ENCODE measurements around the gene CNTNAP2. TPM values are rescaled to one million over a fixed set of nuclear protein-coding genes. Genes with fewer than 3 reads are reported as not detected.
"Not testable (repeated sequence)": the region's sequence is repeated elsewhere in the genome, so short reads cannot be mapped to it uniquely, and the experiment has no call there.

Gene CNTNAP2
- total and polyA plus RNA-seq, 9 of the 15 experiments (the other 6 are each of a cell fraction or from before 2014, with no cell fraction given): 0.04 to 0.62 (median 0.09) TPM; not detected in 4

DNA sequence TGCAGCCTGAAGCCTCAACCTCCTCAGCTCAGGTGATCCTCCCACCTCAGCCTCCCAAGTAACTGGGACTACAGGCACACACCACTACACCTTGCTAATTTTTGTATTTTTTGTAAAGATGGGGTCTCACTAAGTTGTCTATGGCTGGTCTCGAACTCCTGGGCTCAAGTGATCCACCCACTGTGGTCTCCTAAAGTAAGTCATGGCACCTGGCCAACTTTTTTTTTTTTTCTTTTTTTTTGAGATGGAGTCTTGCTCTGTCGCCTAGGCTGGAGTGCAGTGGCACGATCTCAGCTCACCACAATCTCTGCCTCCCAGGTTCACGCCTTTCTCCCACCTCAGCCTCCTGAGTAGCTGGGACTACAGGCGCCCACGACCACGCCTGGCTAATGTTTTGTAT is 2182.2 kb downstream of the CNTNAP2 start:
- H4K20me1 ChIP-seq (replicated peaks; ENCODE audit: control insufficient read depth, insufficient read depth, low read length); H3K79me2 ChIP-seq (ENCODE audit: control insufficient read depth, insufficient read depth, low read length); DNase-seq (ENCODE audit: extremely low read depth in 1 of 4, low spot score in 3 of 4); H3K4me1 ChIP-seq (replicated peaks in 1 of 2; ENCODE audit: control insufficient read depth in 2 of 2, insufficient read depth in 2 of 2, low read length in 2 of 2); H3K4me2 ChIP-seq (ENCODE audit: insufficient read depth, low read length); BruUV-seq (replicated peaks); H3K27ac ChIP-seq (ENCODE audit: extremely low read depth, low read depth, low read length); POLR2A ChIA-PET; H2AFZ ChIP-seq (ENCODE audit: low read depth, low read length); H3K9me1 ChIP-seq (ENCODE audit: control insufficient read depth, insufficient read depth, low read length); H3K27me3 ChIP-seq (ENCODE audit: control insufficient read depth in 2 of 2, insufficient read depth in 2 of 2, low read length in 2 of 2); H3K36me3 ChIP-seq (ENCODE audit: control insufficient read depth, insufficient read depth, low read length); H3K4me3 ChIP-seq; FAIRE-seq; in situ Hi-C loops (cut with MboI); intact Hi-C loops (cut with micrococcal nuclease); CTCF ChIA-PET (ENCODE audit: low intra/inter-chr PET ratio); H3K9me3 ChIP-seq (replicated peaks; ENCODE audit: control insufficient read depth, insufficient read depth, low read depth, low read length); ATAC-seq; H3K9ac ChIP-seq (ENCODE audit: insufficient read depth in 1 of 2, low read depth in 2 of 2, low read length in 2 of 2): not testable (repeated sequence)
- 4% methylated on average over 7 of the region's 7 CpGs for WGBS (ENCODE audit: insufficient coverage, low coverage, missing lambda C conversion rate)
- peak; percentile 91 for TF ChIP-seq NFIC (IDR thresholded peaks at IDR 0.05)

GRCh38 chr7:148299350-148300276 is 2183.0 kb downstream of the CNTNAP2 start:
- TF ChIP-seq PCBP2 (IDR thresholded peaks at IDR 0.05; ENCODE audit: low read depth, low read length, poor library complexity, severe bottlenecking) (no peak), ETV6 (IDR thresholded peaks at IDR 0.05; ENCODE audit: borderline replicate concordance in 1 of 2, low read depth in 2 of 2, low read length in 1 of 2) (no peak), ETV6 (CRISPR knock-in tag; IDR thresholded peaks at IDR 0.05; ENCODE audit: borderline replicate concordance) (no peak), CHD1 (IDR thresholded peaks at IDR 0.05; ENCODE audit: low read length) (no peak), HEY1 (CRISPR knock-in tag; IDR thresholded peaks at IDR 0.05; ENCODE audit: borderline replicate concordance) (no peak)
- H3K9me3 ChIP-seq (replicated peaks; ENCODE audit: control insufficient read depth, insufficient read depth, low read depth, low read length): no peaks in the 10 kb centered on the region
- H3K36me3 ChIP-seq (ENCODE audit: control insufficient read depth, insufficient read depth, low read length): no peaks in the 10 kb centered on the region
- POLR2A ChIA-PET: interaction anchor here (0.6 kb wide), 1 partner anchor 15 kb away, joined by 3 read pairs; no protein-coding TSS in a partner anchor
- WGBS (ENCODE audit: insufficient coverage, low coverage, missing lambda C conversion rate): 2% methylated on average over 10 of the region's 10 CpGs
- no peak overlapping the region for H3K4me3 ChIP-seq
- no peaks in the 10 kb centered on the region for H3K27me3 ChIP-seq (ENCODE audit: control insufficient read depth in 2 of 2, insufficient read depth in 2 of 2, low read length in 2 of 2)
- no peak overlapping the region for H3K4me2 ChIP-seq (ENCODE audit: insufficient read depth, low read length)
- BruUV-seq (replicated peaks): no TSS peak
- H4K20me1 ChIP-seq (replicated peaks; ENCODE audit: control insufficient read depth, insufficient read depth, low read length): no peaks in the 10 kb centered on the region
- CTCF ChIA-PET (ENCODE audit: low intra/inter-chr PET ratio): no interaction called here
- FAIRE-seq (no peak), ATAC-seq (peak; percentile 58), DNase-seq (ENCODE audit: extremely low read depth in 1 of 4, low spot score in 3 of 4) (no peak)
- H3K27ac ChIP-seq (ENCODE audit: extremely low read depth, low read depth, low read length): no peak overlapping the region
- no peak overlapping the region for H2AFZ ChIP-seq (ENCODE audit: low read depth, low read length)
- no peaks in the 10 kb centered on the region for H3K9me1 ChIP-seq (ENCODE audit: control insufficient read depth, insufficient read depth, low read length)
- H3K4me1 ChIP-seq (replicated peaks in 1 of 2; ENCODE audit: control insufficient read depth in 2 of 2, insufficient read depth in 2 of 2, low read length in 2 of 2): no peaks in the 10 kb centered on the region; a peak in 1 of 5 replicates
- no peaks in the 10 kb centered on the region for H3K79me2 ChIP-seq (ENCODE audit: control insufficient read depth, insufficient read depth, low read length)
- intact Hi-C loops (cut with micrococcal nuclease): no loop called here
- in situ Hi-C loops (cut with MboI): no loop called here
- H3K9ac ChIP-seq (ENCODE audit: insufficient read depth in 1 of 2, low read depth in 2 of 2, low read length in 2 of 2): no peak overlapping the region

- CTCF ChIA-PET (ENCODE audit: low intra/inter-chr PET ratio); H2AFZ ChIP-seq (ENCODE audit: low read depth, low read length); intact Hi-C loops (cut with micrococcal nuclease); BruUV-seq (replicated peaks); in situ Hi-C loops (cut with MboI); H3K27ac ChIP-seq (ENCODE audit: extremely low read depth, low read depth, low read length); H3K4me1 ChIP-seq (replicated peaks in 1 of 2; ENCODE audit: control insufficient read depth in 2 of 2, insufficient read depth in 2 of 2, low read length in 2 of 2); H3K4me2 ChIP-seq (ENCODE audit: insufficient read depth, low read length); H3K4me3 ChIP-seq; H3K79me2 ChIP-seq (ENCODE audit: control insufficient read depth, insufficient read depth, low read length); H3K9me3 ChIP-seq (replicated peaks; ENCODE audit: control insufficient read depth, insufficient read depth, low read depth, low read length); DNase-seq (ENCODE audit: extremely low read depth in 1 of 4, low spot score in 3 of 4); H3K36me3 ChIP-seq (ENCODE audit: control insufficient read depth, insufficient read depth, low read length); H3K27me3 ChIP-seq (ENCODE audit: control insufficient read depth in 2 of 2, insufficient read depth in 2 of 2, low read length in 2 of 2); H4K20me1 ChIP-seq (replicated peaks; ENCODE audit: control insufficient read depth, insufficient read depth, low read length); H3K9me1 ChIP-seq (ENCODE audit: control insufficient read depth, insufficient read depth, low read length); H3K9ac ChIP-seq (ENCODE audit: insufficient read depth in 1 of 2, low read depth in 2 of 2, low read length in 2 of 2); ATAC-seq; FAIRE-seq: not testable (repeated sequence)
- POLR2A ChIA-PET: interaction anchor here (1.0 to 1.4 kb wide), 2 partner anchors 8 to 9 kb away, joined by 3 read pairs; no protein-coding TSS in a partner anchor
- WGBS (ENCODE audit: insufficient coverage, low coverage, missing lambda C conversion rate): 4% methylated on average over 5 of the region's 6 CpGs
Measured at GRCh38 chr7:148302436-148302835, 2185.8 kb downstream of the CNTNAP2 start.
